Stimulated activated CD4-positive, alpha-beta T cell treated with anti-CD3 and anti-CD28 coated beads, Interleukin-4, amount 100 ng/mL, for 1 hour (primary cell): Measurements from ENCODE around the gene SLC6A19.
"Not testable (repeated sequence)": the region's sequence is repeated elsewhere in the genome, so short reads cannot be mapped to it uniquely, and the experiment has no call there.

Experiments used
- DNase-seq: peaks from one replicate; pipeline ENCODE4 v3.0.0-alpha.2; 2020

SLC6A19 gene

DNA sequence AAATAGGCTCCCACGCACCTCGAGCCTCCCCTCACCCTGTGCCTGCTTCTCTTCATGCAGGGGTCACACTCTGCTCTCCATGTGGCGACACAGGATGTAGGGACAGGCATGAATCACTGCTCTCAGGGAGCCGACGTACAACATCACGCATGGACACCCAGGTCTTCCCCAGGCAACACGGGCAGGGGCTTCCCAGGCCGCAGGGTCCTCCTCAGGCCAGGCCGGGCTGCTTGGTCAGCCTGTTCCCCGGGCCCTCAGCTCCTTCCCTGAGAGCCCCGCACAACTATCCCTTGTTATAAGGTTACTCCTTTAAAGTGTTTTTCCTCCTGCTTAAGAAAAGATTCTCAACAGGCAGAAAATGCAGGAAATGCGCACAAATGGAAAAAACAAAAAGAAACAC, 24.8 kb downstream of the SLC6A19 start:
- no peak for DNase-seq

- DNase-seq: no peak
These were observed 25.6 kb downstream of the SLC6A19 start for GRCh38 chr5:1226839-1227581.

DNA sequence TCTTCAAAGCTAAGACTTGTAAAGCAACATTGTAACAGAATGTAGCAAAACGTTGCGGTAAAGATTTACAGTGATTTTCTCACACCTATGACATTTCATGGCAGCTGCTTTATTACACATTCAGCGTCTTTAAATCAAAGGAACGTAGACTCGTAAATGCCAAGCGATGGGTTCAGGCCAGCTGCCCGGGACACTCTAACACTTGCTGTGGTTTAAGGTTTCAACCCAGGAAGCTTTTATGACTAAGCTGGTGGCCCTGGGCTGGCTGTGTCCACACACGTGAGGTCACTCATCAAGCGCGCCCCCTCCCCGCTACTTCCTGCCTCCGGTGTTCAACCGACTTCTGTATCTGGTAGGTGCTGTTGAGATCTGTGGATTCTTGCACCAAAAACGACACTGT, 26.3 kb downstream of the SLC6A19 start:
- no peak for DNase-seq

- DNase-seq: no peak
These were observed 26.7 kb downstream of the SLC6A19 start for GRCh38 chr5:1228120-1228519.

- DNase-seq: not testable (repeated sequence)
These were observed 27.6 kb downstream of the SLC6A19 start for GRCh38 chr5:1229023-1229422.

DNA sequence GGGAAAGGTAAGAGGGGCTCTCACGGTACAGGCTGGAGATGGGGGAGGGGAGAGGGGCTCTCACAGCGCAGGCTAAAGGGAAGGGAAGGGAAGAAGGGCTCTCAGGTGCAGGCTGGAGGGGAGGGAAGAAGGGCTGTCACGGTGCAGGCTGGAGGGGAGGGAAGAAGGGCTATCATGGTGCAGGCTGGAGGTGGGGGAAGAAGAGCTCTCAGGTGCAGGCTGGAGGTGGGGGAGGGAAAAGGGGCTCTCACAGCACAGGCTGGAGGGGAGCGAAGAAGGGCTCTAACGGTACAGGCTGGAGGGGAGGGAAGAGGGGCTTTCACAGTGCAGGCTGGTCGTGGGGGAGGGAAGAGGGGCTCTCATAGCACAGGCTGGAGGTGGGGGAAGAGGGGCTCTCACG, 28.4 kb downstream of the SLC6A19 start:
- DNase-seq: no peak

- no peak for DNase-seq
These were observed 29.2 kb downstream of the SLC6A19 start for GRCh38 chr5:1230551-1230950.

GRCh38 chr5:1231354-1231905, 30.0 kb downstream of the SLC6A19 start:
- no peak for DNase-seq

DNA sequence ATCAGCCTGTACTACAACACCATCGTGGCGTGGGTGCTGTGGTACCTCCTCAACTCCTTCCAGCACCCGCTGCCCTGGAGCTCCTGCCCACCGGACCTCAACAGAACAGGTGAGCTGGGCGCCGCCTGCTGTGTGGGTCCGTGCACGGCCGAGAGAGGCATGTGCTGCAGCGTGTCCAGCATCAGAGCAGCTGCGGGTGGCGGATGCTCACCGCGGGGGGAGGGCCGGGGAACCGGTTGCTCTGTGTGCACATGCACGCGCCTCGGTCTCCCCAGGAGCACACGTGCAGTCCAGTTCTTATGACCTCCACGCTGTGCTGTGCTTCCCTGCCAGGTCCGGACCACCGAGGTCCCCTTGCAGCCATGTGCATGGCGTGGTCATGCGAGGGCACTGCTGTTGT, 31.4 kb downstream of the SLC6A19 start:
- no peak for DNase-seq

GRCh38 chr5:1235379-1235778, 34.0 kb downstream of the SLC6A19 start:
- no peak for DNase-seq

GRCh38 chr5:1235838-1236237, 34.4 kb downstream of the SLC6A19 start:
- no peak for DNase-seq

GRCh38 chr5:1239505-1240251, 38.3 kb downstream of the SLC6A19 start:
- no peak for DNase-seq

DNA sequence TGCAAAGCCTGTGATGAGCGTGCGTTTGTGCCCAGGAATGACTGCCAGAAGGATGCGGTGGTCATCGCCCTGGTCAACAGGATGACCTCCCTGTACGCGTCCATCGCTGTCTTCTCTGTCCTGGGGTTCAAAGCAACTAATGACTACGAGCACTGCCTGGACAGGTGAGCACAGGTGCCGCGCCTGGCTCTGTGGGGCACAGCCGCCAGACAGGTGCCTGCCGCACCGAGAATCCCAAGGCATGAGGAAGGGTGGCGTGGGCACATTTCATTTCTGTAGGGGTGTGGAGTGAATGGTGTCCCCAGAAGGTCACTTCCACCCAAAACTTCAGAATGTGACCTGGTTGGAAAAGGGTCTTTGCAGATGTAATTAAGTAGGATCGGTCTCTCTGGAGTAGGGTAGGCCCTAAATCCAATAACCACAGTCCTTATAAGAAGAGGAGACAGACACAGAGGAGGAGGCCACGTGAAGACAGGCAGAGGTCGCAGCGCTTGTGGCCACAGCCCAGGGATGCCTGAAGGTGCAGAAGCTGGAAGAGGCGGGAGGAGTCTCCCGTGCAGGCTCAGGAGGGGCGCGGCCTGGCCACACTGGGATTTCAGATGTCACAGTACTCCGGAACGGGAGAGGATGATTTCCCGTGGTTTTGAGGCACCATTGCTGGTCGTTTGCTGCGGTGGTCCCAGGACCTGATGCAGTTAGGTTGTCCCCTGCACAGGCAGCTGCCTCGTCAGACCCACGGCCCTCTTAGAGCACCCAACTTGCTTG, 39.3 kb downstream of the SLC6A19 start:
- no peak for DNase-seq

- DNase-seq: no peak
These were observed 40.2 kb downstream of the SLC6A19 start for GRCh38 chr5:1241509-1242080.

GRCh38 chr5:1242733-1243486, 41.5 kb downstream of the SLC6A19 start:
- DNase-seq: no peak

DNA sequence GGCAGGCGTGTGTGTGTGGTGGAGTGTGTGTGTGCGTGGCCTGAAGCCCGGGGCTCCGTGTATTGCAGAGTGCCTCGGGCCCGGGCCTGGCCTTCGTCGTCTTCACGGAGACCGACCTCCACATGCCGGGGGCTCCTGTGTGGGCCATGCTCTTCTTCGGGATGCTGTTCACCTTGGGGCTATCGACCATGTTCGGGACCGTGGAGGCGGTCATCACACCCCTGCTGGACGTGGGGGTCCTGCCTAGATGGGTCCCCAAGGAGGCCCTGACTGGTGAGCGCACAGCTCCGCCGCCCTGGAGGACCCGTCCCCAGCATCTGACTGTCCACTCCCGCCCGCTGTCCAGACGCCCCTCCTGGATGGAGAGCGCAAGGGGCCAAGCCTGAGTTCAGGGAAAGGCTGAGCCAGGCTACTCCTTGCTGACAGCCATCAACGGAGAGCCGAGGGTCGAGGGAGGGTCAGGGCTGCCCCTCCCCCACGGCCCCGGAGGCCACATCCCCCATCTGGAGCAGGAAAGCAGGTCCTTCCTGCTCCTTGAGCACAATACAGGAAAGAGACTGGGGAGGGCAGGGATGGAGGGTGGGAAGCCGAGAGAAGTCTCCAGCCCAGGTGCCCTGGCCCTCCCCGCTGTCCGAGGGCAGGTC, 42.2 kb downstream of the SLC6A19 start:
- DNase-seq: no peak

GRCh38 chr5:1244255-1244654, 42.9 kb downstream of the SLC6A19 start:
- DNase-seq: no peak

DNA sequence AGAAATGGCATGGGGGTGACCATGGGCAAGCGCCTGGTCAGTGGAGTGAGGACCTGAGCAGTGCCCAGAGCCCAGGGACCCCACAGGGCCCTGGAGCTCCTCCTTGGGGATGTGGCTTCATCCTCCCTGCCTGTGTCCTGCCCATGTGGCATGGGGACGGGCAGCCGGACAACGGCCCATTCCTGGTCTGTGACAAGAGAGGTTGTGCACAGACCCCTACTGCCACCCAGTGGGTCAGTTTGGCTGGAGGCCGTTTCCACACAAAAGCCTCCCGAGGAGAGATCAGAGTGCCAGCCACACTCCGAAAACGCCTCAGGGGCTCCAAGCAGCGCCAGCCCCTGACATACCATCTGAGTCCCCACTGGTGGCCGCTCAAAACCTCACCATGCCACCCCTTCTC, 43.6 kb downstream of the SLC6A19 start:
- DNase-seq: no peak

DNA sequence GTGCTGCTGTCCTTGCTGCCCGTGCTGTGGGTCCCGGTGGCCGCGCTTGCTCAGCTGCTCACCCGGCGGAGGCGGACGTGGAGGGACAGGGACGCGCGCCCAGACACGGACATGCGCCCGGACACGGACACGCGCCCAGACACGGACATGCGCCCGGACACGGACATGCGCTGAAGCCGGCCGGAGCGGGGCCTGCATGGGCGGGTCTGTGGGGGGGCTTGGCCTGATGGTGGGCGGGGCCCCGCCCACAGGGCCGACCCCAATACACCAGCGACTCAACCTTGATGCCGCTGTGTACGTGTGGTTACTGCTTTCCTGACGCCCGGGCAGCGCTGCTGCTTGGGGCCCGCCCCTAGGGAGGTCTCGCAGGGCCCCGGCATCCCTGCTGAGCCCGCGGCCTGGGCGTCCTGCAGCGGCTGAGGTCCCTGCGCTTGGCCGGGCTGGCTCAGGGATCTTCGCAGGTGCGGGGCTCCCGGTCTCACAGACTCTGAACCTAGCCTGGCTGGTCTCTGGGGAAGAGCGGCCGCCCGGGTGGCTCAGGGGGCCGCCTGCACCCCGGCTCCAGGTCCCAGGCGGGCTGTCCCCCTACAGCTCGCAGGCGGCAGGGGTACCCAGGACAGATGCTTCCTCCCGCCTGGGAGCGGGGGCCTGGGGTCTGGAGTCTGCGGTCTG, 44.6 kb downstream of the SLC6A19 start:
- no peak for DNase-seq

DNA sequence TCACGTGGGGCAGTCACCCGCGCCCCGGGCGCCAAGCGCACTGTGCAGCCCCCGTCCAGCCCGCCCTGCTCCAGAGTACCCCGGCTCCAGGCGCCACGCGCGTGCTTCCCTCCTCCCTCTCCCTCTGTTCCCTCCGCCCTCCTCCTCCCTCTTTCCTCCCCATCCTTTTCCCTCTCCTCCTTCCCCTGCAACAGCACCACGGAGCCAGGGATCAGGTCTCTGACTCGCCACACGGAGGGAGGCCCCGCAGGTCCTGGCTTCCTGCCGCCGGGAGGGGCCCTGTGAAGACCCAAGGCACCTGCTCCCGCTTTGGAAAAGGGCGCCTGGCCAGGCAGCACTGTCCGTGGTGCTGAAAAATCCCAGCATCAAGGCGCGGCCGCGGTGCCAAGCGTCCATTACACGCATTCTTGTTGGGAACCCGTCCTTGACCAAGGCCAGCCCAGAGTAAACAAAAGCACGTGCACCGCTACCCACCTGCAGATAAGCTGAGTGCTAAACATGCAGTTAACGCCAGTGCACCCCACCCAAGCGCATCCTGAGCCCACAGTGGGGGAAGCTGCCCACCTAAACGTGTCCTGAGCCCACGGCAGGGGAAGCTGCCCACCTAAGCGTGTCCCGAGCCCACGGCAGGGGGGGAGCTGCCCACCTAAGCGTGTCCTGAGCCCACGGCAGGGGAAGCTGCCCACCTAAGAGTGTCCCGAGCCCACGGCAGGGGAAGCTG, 45.5 kb downstream of the SLC6A19 start:
- DNase-seq: no peak

GRCh38 chr5:1247811-1248210, 46.4 kb downstream of the SLC6A19 start:
- DNase-seq: no peak
